Measurements from ENCODE around the gene EIF4A3. TPM values are rescaled to one million over a fixed set of nuclear protein-coding genes. Genes with fewer than 3 reads are reported as not detected.

The EIF4A3 gene
- total RNA-seq, 2 donors from 2014 or later = 36.6 to 46.9 TPM

GRCh38 chr17:80106751-80107150 lies 40.2 kb downstream of the EIF4A3 start:
- intact Hi-C loops (cut with DNase I) = no loop called here
- DNase-seq = no peak
- no peak for ATAC-seq

- ATAC-seq = no peak
- intact Hi-C loops (cut with DNase I) = no loop called here
- DNase-seq = no peak
Observed at GRCh38 chr17:80106176-80106575, 40.8 kb downstream of the EIF4A3 start.

GRCh38 chr17:80105762-80106161 lies 41.2 kb downstream of the EIF4A3 start:
- ATAC-seq = no peak
- intact Hi-C loops (cut with DNase I) = no loop called here
- DNase-seq = no peak

GRCh38 chr17:80104956-80105375 lies 42.0 kb downstream of the EIF4A3 start:
- intact Hi-C loops (cut with DNase I) = loop anchor here in 1 of 2 donors (5.0 kb wide), 1 partner anchor 42 kb away; the partner anchor contains the start of gene EIF4A3
- ATAC-seq (no peak), DNase-seq (no peak)

GRCh38 chr17:80104321-80104955 lies 42.5 kb downstream of the EIF4A3 start:
- intact Hi-C loops (cut with DNase I) = loop anchor here in 1 of 2 donors (5.0 kb wide), 1 partner anchor 43 kb away; the partner anchor contains the start of gene EIF4A3
- ATAC-seq (no peak), DNase-seq (no peak)

GRCh38 chr17:80103449-80104085 lies 43.4 kb downstream of the EIF4A3 start:
- intact Hi-C loops (cut with DNase I) = loop anchor here in 1 of 2 donors (5.0 kb wide), 1 partner anchor 44 kb away; the partner anchor contains the start of gene EIF4A3
- ATAC-seq (no peak), DNase-seq (no peak)

GRCh38 chr17:80102664-80103448 lies 44.1 kb downstream of the EIF4A3 start:
- no peak for DNase-seq
- ATAC-seq = no peak
- intact Hi-C loops (cut with DNase I) = loop anchor here in 1 of 2 donors (5.0 kb wide), 1 partner anchor 44 kb away; the partner anchor contains the start of gene EIF4A3

- DNase-seq = no peak
- peak; percentile 11 to 13 for ATAC-seq
- intact Hi-C loops (cut with DNase I) = loop anchor here in 1 of 2 donors (5.0 kb wide), 1 partner anchor 45 kb away; the partner anchor contains the start of gene EIF4A3
Observed at GRCh38 chr17:80101946-80102663, 44.8 kb downstream of the EIF4A3 start.

- intact Hi-C loops (cut with DNase I) = loop anchor here in 1 of 2 donors (5.0 kb wide), 1 partner anchor 46 kb away; the partner anchor contains the start of gene EIF4A3
- ATAC-seq = peak; percentile 92 to 95
- DNase-seq = peak; percentile 91
Observed at GRCh38 chr17:80101011-80101945, 45.6 kb downstream of the EIF4A3 start, which contains the start of gene GAA. Gene GAA (plus strand): TSS chr17:80101581. CDS start chr17:80104587, 3,006 bp downstream.

- DNase-seq = no peak
- intact Hi-C loops (cut with DNase I) = loop anchor here in 1 of 2 donors (5.0 kb wide), 1 partner anchor 47 kb away; the partner anchor contains the start of gene EIF4A3
- no peak for ATAC-seq
Observed at GRCh38 chr17:80100035-80100323, 46.9 kb downstream of the EIF4A3 start.

GRCh38 chr17:80099291-80100034 lies 47.5 kb downstream of the EIF4A3 start:
- intact Hi-C loops (cut with DNase I) = loop anchor here in 1 of 2 donors (5.0 kb wide), 1 partner anchor 48 kb away; the partner anchor contains the start of gene EIF4A3
- ATAC-seq (no peak), DNase-seq (no peak)

- ATAC-seq = no peak
- intact Hi-C loops (cut with DNase I) = no loop called here
- DNase-seq = no peak
Observed at GRCh38 chr17:80097844-80098691, 48.9 kb downstream of the EIF4A3 start.

- ATAC-seq (no peak), DNase-seq (no peak)
- intact Hi-C loops (cut with DNase I) = no loop called here
Observed at GRCh38 chr17:80097127-80097621, 49.8 kb downstream of the EIF4A3 start.

GRCh38 chr17:80096561-80097021 lies 50.3 kb downstream of the EIF4A3 start:
- ATAC-seq (no peak), DNase-seq (no peak)
- intact Hi-C loops (cut with DNase I) = no loop called here

- DNase-seq = no peak
- ATAC-seq = no peak
- intact Hi-C loops (cut with DNase I) = no loop called here
Observed at GRCh38 chr17:80095844-80096475, 51.0 kb downstream of the EIF4A3 start.

All from left cardiac atrium (tissue), 4 donors.